A549 (cell line): Measurements from ENCODE around the gene GPR25. TPM values are rescaled to one million over a fixed set of nuclear protein-coding genes. Genes with fewer than 3 reads are reported as not detected.

Experiments used
- ATAC-seq, 2 experiments: fragments of 200-7000 bp in 1 of 2; fragments of >200 bp in 1 of 2; cut with Nextera tagmentation in 1 of 2; cut with Tn5 transposase in 1 of 2; 3 replicates each; pipeline versions ENCODE4 v1.8.0 to v1.9.1; 2018 to 2020; ENCODE audit warnings: mild to moderate bottlenecking in 1 of 2, moderate library complexity in 1 of 2
- CTCF ChIA-PET: fragments of 300-600 bp; sonication (Branson Sonifier 250); formaldehyde crosslinking; extraction: SDS; loops from one replicate; lab custom pipeline; 2021; ENCODE audit warnings: antibody characterized with exemption, inconsistent platforms; lab: Yijun Ruan, JAX
- POLR2A ChIA-PET: fragments of 350-600 bp; formaldehyde crosslinking; extraction: SDS; loops from one replicate; lab custom pipeline; 2021; ENCODE audit warnings: antibody characterized with exemption, inconsistent platforms; lab: Yijun Ruan, JAX
- DNase-seq, 2 experiments: peaks; one replicate each; pipeline versions ENCODE4 v3.0.0 to v3.0.0-alpha.2; 2011 to 2016; ENCODE audit warnings: low read depth in 1 of 2, low spot score in 1 of 2
- FAIRE-seq: peaks from 2 replicates; lab custom pipeline; 2011; peaks lifted over from hg19 to GRCh38; lab: Jason Lieb, UNC
- H3K27ac ChIP-seq, 2 experiments: fragments of >200 bp; sonication (Bioruptor Twin); formaldehyde crosslinking; 3 replicates each; pipeline ENCODE4 v1.5.1; 2016 to 2017
- H3K4me1 ChIP-seq: fragments of >200 bp; sonication (Bioruptor Twin); formaldehyde crosslinking; 3 replicates; pipeline ENCODE4 v1.6.1; 2016
- H3K4me2 ChIP-seq: fragments of >200 bp; sonication (Bioruptor Twin); formaldehyde crosslinking; 3 replicates; pipeline ENCODE4 v1.6.1; 2016
- H3K4me3 ChIP-seq: fragments of >200 bp; sonication (Bioruptor Twin); formaldehyde crosslinking; 3 replicates; pipeline ENCODE4 v1.5.1; 2016
- H3K9me3 ChIP-seq: fragments of >200 bp; sonication (Bioruptor Twin); formaldehyde crosslinking; 3 replicates; pipeline ENCODE4 v1.6.1; 2016
- ATOH8 ChIP-seq: fragments of 250-450 bp; sonication (Bioruptor Pico); IDR thresholded peaks from 2 replicates; pipeline ENCODE4 v1.5.0; 2020; ENCODE audit warnings: low read depth, mild to moderate bottlenecking, moderate library complexity
- CBX8 ChIP-seq: fragments of 200-600 bp; sonication (generic); IDR thresholded peaks from 2 replicates; pipeline ENCODE4 v1.6.1; 2016
- ELK1 ChIP-seq: fragments of 150-350 bp; IDR thresholded peaks from 2 replicates; pipeline ENCODE4 v1.6.1; 2014; ENCODE audit warnings: low read depth, mild to moderate bottlenecking, low read length
- ESRRA ChIP-seq: fragments of 150-350 bp; IDR thresholded peaks from 2 replicates; pipeline ENCODE4 v1.6.1; 2014; ENCODE audit warnings: mild to moderate bottlenecking, low read length, borderline replicate concordance
- FOSB ChIP-seq: fragments of 250-450 bp; sonication (Bioruptor Pico); IDR thresholded peaks from 2 replicates; pipeline ENCODE4 v1.5.0; 2020; ENCODE audit warnings: mild to moderate bottlenecking, moderate library complexity
- FOSL2 ChIP-seq, 2 experiments: fragments of 450-650 bp in 1 of 2; fragments of >200 bp in 1 of 2; sonication (Bioruptor Twin) in 1 of 2; formaldehyde crosslinking; IDR thresholded peaks; 2 replicates each; pipeline versions ENCODE4 v1.5.0 to v1.6.1; 2016 to 2020; ENCODE audit warnings: mild to moderate bottlenecking in 1 of 2, moderate library complexity in 1 of 2
- HES2 ChIP-seq: fragments of >200 bp; sonication (Bioruptor Twin); formaldehyde crosslinking; IDR thresholded peaks from 2 replicates; pipeline ENCODE4 v1.6.1; 2016
- HEYL ChIP-seq: fragments of 250-450 bp; sonication (Bioruptor Pico); IDR thresholded peaks from 2 replicates; pipeline ENCODE4 v1.8.0; 2021; ENCODE audit warnings: mild to moderate bottlenecking, moderate library complexity
- HOXB5 ChIP-seq: fragments of 250-450 bp; sonication (Bioruptor Pico); IDR thresholded peaks from 2 replicates; pipeline ENCODE4 v1.5.0; 2020; ENCODE audit warnings: mild to moderate bottlenecking, moderate library complexity
- JUN ChIP-seq, 2 experiments: fragments of >200 bp; sonication (Bioruptor Twin); formaldehyde crosslinking; IDR thresholded peaks; 2 replicates in 1 of 2; 3 replicates in 1 of 2; pipeline ENCODE4 v1.6.1; 2016 to 2017
- JUNB ChIP-seq: fragments of >200 bp; sonication (Bioruptor Twin); formaldehyde crosslinking; IDR thresholded peaks from 2 replicates; pipeline ENCODE4 v1.6.1; 2016
- KDM5A ChIP-seq: fragments of 200-600 bp; sonication (generic); IDR thresholded peaks from 2 replicates; pipeline ENCODE4 v1.6.1; 2016; ENCODE audit warnings: antibody characterized with exemption, mild to moderate bottlenecking
- NFE2L2 ChIP-seq: fragments of 150-350 bp; conservative IDR thresholded peaks from 2 replicates; pipeline ENCODE4 v1.6.1; 2014; ENCODE audit warnings: low read length
- PHF8 ChIP-seq: fragments of 200-600 bp; sonication (generic); IDR thresholded peaks from 2 replicates; pipeline ENCODE4 v1.6.1; 2016; ENCODE audit warnings: low read depth, mild to moderate bottlenecking, antibody characterized with exemption, moderate library complexity, borderline replicate concordance
- POLR2A ChIP-seq: IDR thresholded peaks from 2 replicates; pipeline ENCODE4 v1.6.1; 2012; ENCODE audit warnings: mild to moderate bottlenecking, low read length
- RARB ChIP-seq: fragments of 250-450 bp; sonication (Bioruptor Pico); IDR thresholded peaks from 2 replicates; pipeline ENCODE4 v1.8.0; 2021; ENCODE audit warnings: mild to moderate bottlenecking, moderate library complexity
- REST ChIP-seq: fragments of 200-600 bp; sonication (generic); IDR thresholded peaks from 2 replicates; pipeline ENCODE4 v1.6.1; 2016; ENCODE audit warnings: antibody characterized with exemption, mild to moderate bottlenecking, moderate library complexity
- RNF2 ChIP-seq: fragments of 200-600 bp; sonication (generic); IDR thresholded peaks from 2 replicates; pipeline ENCODE4 v1.6.1; 2016; ENCODE audit warnings: low read depth, mild to moderate bottlenecking, antibody characterized with exemption, moderate library complexity, borderline replicate concordance
- SMC3 ChIP-seq: fragments of >200 bp; sonication (Bioruptor Twin); formaldehyde crosslinking; IDR thresholded peaks from 3 replicates; pipeline ENCODE4 v1.6.1; 2018; ENCODE audit warnings: inconsistent platforms
- SREBF2 ChIP-seq: fragments of 450-650 bp; IDR thresholded peaks from 2 replicates; pipeline ENCODE4 v1.6.1; 2014; ENCODE audit warnings: mild to moderate bottlenecking, moderate library complexity
- TP53 ChIP-seq: fragments of 250-450 bp; sonication (Bioruptor Pico); IDR thresholded peaks from 2 replicates; pipeline ENCODE4 v1.5.0; 2021; ENCODE audit warnings: mild to moderate bottlenecking, moderate library complexity
- ZSCAN20 ChIP-seq: fragments of 250-450 bp; sonication (Bioruptor Pico); IDR thresholded peaks from 2 replicates; pipeline ENCODE4 v1.8.0; 2022; ENCODE audit warnings: mild to moderate bottlenecking, moderate library complexity
- WGBS: methylation state at CpG from one replicate; pipeline ENCODE4 v1.1.6; 2017; ENCODE audit errors: missing lambda C conversion rate; 5-methylcytosine and 5-hydroxymethylcytosine counted together
- polyA plus RNA-seq, 4 experiments: library from polyadenylated mRNA; depleted of rRNA in 3 of 4; stranded (reverse); fragments of >200 nt; fragmentation: RNase III in 1 of 4; extraction: RNeasy Plus Mini Kit Qiagen cat#74134 plus additional on column Dnase treatment in 1 of 4; gene quantifications; 2 replicates in 3 of 4; 3 replicates in 1 of 4; pipeline ENCODE4 v1.2.3, GENCODE V29; 2011 to 2017
- TF ChIP-seq, protein P1 (sequence below): fragments of 450-650 bp; IDR thresholded peaks from 2 replicates; pipeline ENCODE4 v1.6.1; 2014; ENCODE audit warnings: antibody characterized with exemption
- TF ChIP-seq, protein P2 (sequence below): fragments of 250-450 bp; sonication (Bioruptor Pico); IDR thresholded peaks from 2 replicates; pipeline ENCODE4 v1.5.0; 2021; ENCODE audit warnings: mild to moderate bottlenecking, moderate library complexity, borderline replicate concordance

The GPR25 gene
- polyA plus RNA-seq, 2 of the 4 experiments (the other 2 are of a cell fraction) = not detected

DNA sequence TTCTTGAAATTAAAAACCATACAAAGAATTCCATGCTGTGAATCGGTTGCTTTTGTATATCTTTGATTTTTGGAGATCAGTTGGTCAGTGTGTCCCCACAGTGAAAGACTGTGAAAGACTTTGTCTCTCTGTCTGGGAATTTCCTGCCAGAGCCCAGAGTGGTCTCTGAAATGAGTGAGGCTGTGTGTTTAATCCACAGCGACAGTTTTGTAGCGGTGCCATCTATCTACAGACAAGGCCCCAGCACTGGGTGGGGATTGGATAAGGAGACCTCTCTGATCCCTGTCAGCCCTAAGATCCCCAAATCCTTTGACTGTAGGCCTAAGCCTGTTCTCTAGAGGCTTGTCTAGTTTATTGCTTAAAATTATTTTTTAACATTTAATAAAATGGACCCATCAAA lies 10.3 kb downstream of the GPR25 start:
- ChIA-PET CTCF (interaction anchor here (8.6 kb wide), 1 partner anchor 7 kb away, joined by 57 read pairs; no protein-coding TSS in a partner anchor), POLR2A (no interaction called here)
- TF ChIP-seq ELK1 (no peak), JUN (IDR thresholded peaks at IDR 0.05) (no peak), NFE2L2 (no peak), ZSCAN20 (CRISPR knock-in tag) (no peak), RARB (CRISPR knock-in tag) (no peak), RNF2 (no peak), ATOH8 (CRISPR knock-in tag) (no peak), PHF8 (no peak)
- TF ChIP-seq, protein P1, sequence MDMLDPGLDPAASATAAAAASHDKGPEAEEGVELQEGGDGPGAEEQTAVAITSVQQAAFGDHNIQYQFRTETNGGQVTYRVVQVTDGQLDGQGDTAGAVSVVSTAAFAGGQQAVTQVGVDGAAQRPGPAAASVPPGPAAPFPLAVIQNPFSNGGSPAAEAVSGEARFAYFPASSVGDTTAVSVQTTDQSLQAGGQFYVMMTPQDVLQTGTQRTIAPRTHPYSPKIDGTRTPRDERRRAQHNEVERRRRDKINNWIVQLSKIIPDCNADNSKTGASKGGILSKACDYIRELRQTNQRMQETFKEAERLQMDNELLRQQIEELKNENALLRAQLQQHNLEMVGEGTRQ = no peak
- H3K4me2 ChIP-seq = no peak overlapping the region
- H3K4me3 ChIP-seq = no peak overlapping the region
- no peak overlapping the region for H3K27ac ChIP-seq
- ATAC-seq (no peak), DNase-seq (no peak), FAIRE-seq (no peak)
- H3K9me3 ChIP-seq = no peaks in the 10 kb centered on the region
- 85% methylated on average over 3 of the region's 3 CpGs for WGBS
- peaks cover 10% of the 10 kb centered on the region for H3K4me1 ChIP-seq

- H3K4me2 ChIP-seq = no peak overlapping the region
- no peak for FAIRE-seq
- H3K4me1 ChIP-seq = peaks cover 26% of the 10 kb centered on the region
- H3K9me3 ChIP-seq = no peaks in the 10 kb centered on the region
- 85% methylated on average over 6 of the region's 6 CpGs for WGBS
- CTCF ChIA-PET = interaction anchor here (0.6 to 1.5 kb wide), 3 partner anchors 8 to 310 kb away, joined by 3 to 4 read pairs (median 3); partner anchors contain the start of gene GPR25
- no peak for DNase-seq
- ATAC-seq = no peak
- TF ChIP-seq TP53 (CRISPR knock-in tag) = no peak
- no peak for TF ChIP-seq SMC3
- no peak for TF ChIP-seq SREBF2
- no peak for TF ChIP-seq ESRRA
- TF ChIP-seq KDM5A = no peak
- no peak for TF ChIP-seq ZSCAN20 (CRISPR knock-in tag)
- TF ChIP-seq JUNB = no peak
- TF ChIP-seq, protein P2, sequence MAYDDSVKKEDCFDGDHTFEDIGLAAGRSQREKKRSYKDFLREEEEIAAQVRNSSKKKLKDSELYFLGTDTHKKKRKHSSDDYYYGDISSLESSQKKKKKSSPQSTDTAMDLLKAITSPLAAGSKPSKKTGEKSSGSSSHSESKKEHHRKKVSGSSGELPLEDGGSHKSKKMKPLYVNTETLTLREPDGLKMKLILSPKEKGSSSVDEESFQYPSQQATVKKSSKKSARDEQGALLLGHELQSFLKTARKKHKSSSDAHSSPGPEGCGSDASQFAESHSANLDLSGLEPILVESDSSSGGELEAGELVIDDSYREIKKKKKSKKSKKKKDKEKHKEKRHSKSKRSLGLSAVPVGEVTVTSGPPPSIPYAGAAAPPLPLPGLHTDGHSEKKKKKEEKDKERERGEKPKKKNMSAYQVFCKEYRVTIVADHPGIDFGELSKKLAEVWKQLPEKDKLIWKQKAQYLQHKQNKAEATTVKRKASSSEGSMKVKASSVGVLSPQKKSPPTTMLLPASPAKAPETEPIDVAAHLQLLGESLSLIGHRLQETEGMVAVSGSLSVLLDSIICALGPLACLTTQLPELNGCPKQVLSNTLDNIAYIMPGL = no peak
- TF ChIP-seq FOSL2 (IDR thresholded peaks at IDR 0.05) = no peak
- TF ChIP-seq FOSL2 (CRISPR knock-in tag; IDR thresholded peaks at IDR 0.05) = no peak
- TF ChIP-seq RARB (CRISPR knock-in tag) = no peak
- TF ChIP-seq ATOH8 (CRISPR knock-in tag) = no peak
- no peak for TF ChIP-seq HOXB5 (CRISPR knock-in tag)
- TF ChIP-seq HEYL = no peak
- TF ChIP-seq POLR2A = no peak
- TF ChIP-seq HES2 = no peak
- no peak for TF ChIP-seq FOSB
- TF ChIP-seq CBX8 = no peak
- TF ChIP-seq NFE2L2 = no peak
- TF ChIP-seq REST = no peak
- TF ChIP-seq, all 56 proteins: peak for 0
- Histone ChIP-seq H3K27ac (no peak overlapping the region), H3K4me3 (no peak overlapping the region)
- POLR2A ChIA-PET = no interaction called here
These were observed 13.0 kb downstream of the GPR25 start for GRCh38 chr1:200885623-200886402.
